ENCODE data around the gene DNM3. TPM values are rescaled to one million over a fixed set of nuclear protein-coding genes. Genes with fewer than 3 reads are reported as not detected.

The DNM3 gene
- total RNA-seq, 1 donor from 2014 or later, result 2.1 TPM

- Mint-ChIP-seq H3K4me3 (no peak overlapping the region), H3K9me3 (no peaks in the 10 kb centered on the region), H3K27me3 (no peaks in the 10 kb centered on the region), H3K4me1 (ENCODE audit: unreplicated experiment) (peaks cover 31% of the 10 kb centered on the region), H3K36me3 (no peaks in the 10 kb centered on the region), H3K27ac (no peak overlapping the region)
- no peak for DNase-seq (ENCODE audit: extremely low spot score, unreplicated experiment)
- no peak for TF ChIP-seq CTCF (conservative IDR thresholded peaks at IDR 0.05)
Observed at GRCh38 chr1:172148707-172149106, 307.4 kb downstream of the DNM3 start.

GRCh38 chr1:172149346-172149745 is 308.0 kb downstream of the DNM3 start:
- Mint-ChIP-seq H3K4me3 (no peak overlapping the region), H3K9me3 (no peaks in the 10 kb centered on the region), H3K36me3 (no peaks in the 10 kb centered on the region), H3K27ac (no peak overlapping the region), H3K27me3 (no peaks in the 10 kb centered on the region), H3K4me1 (ENCODE audit: unreplicated experiment) (peaks cover 31% of the 10 kb centered on the region)
- no peak for TF ChIP-seq CTCF (conservative IDR thresholded peaks at IDR 0.05)
- no peak for DNase-seq (ENCODE audit: extremely low spot score, unreplicated experiment)

- no peaks in the 10 kb centered on the region for H3K27me3 Mint-ChIP-seq
- H3K4me1 Mint-ChIP-seq (ENCODE audit: unreplicated experiment), result peaks cover 6% of the 10 kb centered on the region
- H3K4me3 Mint-ChIP-seq, result no peak overlapping the region
- DNase-seq (ENCODE audit: extremely low spot score, unreplicated experiment), result no peak
- no peak for TF ChIP-seq CTCF (conservative IDR thresholded peaks at IDR 0.05)
- H3K36me3 Mint-ChIP-seq, result no peaks in the 10 kb centered on the region
- H3K27ac Mint-ChIP-seq, result no peak overlapping the region
- H3K9me3 Mint-ChIP-seq, result no peaks in the 10 kb centered on the region
Observed at GRCh38 chr1:172154551-172154950, 313.3 kb downstream of the DNM3 start.

- Mint-ChIP-seq H3K4me1 (ENCODE audit: unreplicated experiment) (peaks cover 5% of the 10 kb centered on the region), H3K9me3 (no peaks in the 10 kb centered on the region), H3K4me3 (no peak overlapping the region), H3K27ac (no peak overlapping the region), H3K36me3 (no peaks in the 10 kb centered on the region), H3K27me3 (no peaks in the 10 kb centered on the region)
- DNase-seq (ENCODE audit: extremely low spot score, unreplicated experiment), result no peak
- TF ChIP-seq CTCF (conservative IDR thresholded peaks at IDR 0.05), result no peak
Observed at GRCh38 chr1:172155766-172156165, 314.5 kb downstream of the DNM3 start.

GRCh38 chr1:172162236-172162635 is 320.9 kb downstream of the DNM3 start:
- DNase-seq (ENCODE audit: extremely low spot score, unreplicated experiment), result no peak
- no peaks in the 10 kb centered on the region for H3K36me3 Mint-ChIP-seq
- peaks cover 16% of the 10 kb centered on the region for H3K4me1 Mint-ChIP-seq (ENCODE audit: unreplicated experiment)
- H3K27ac Mint-ChIP-seq, result no peak overlapping the region
- H3K4me3 Mint-ChIP-seq, result no peak overlapping the region
- H3K9me3 Mint-ChIP-seq, result peaks cover 5% of the 10 kb centered on the region
- H3K27me3 Mint-ChIP-seq, result no peaks in the 10 kb centered on the region
- no peak for TF ChIP-seq CTCF (conservative IDR thresholded peaks at IDR 0.05)
